ENCODE data around the gene TMEM131. TPM values are rescaled to one million over a fixed set of nuclear protein-coding genes. Genes with fewer than 3 reads are reported as not detected.

TMEM131 gene
- total and polyA plus RNA-seq, 2 experiments from 2014 or later, result 9.2 to 22.7 TPM

GRCh38 chr2:97731274-97732020 lies 264.3 kb downstream of the TMEM131 start:
- H3K36me3 Mint-ChIP-seq (ENCODE audit: low read depth), result no peaks in the 10 kb centered on the region; the same call in 2 of the 3 replicates
- no peaks in the 10 kb centered on the region for H3K9me2 ChIP-seq (ENCODE audit: insufficient read depth)
- peaks cover 5% of the 10 kb centered on the region; the same call in 1 of the 3 replicates for H3K9me3 Mint-ChIP-seq
- no peak overlapping the region for H3K27ac Mint-ChIP-seq
- no peaks in the 10 kb centered on the region for H4K20me1 ChIP-seq (replicated peaks; ENCODE audit: insufficient read depth)
- no peaks in the 10 kb centered on the region; the same call in 2 of the 3 replicates for H3K4me1 Mint-ChIP-seq
- no peak overlapping the region for H3K4me3 ChIP-seq
- no peak overlapping the region for H3K27ac ChIP-seq (ENCODE audit: low read depth)
- no peaks in the 10 kb centered on the region for H3K79me2 ChIP-seq (replicated peaks; ENCODE audit: insufficient read depth)
- H3K36me3 ChIP-seq (ENCODE audit: insufficient read depth), result no peaks in the 10 kb centered on the region
- no peak overlapping the region for H2AFZ ChIP-seq
- H3K27me3 ChIP-seq (ENCODE audit: insufficient read depth), result no peaks in the 10 kb centered on the region
- H3K4me3 Mint-ChIP-seq, result no peak overlapping the region
- no peak overlapping the region for H3K4me2 ChIP-seq
- H3K4me1 ChIP-seq (ENCODE audit: insufficient read depth), result no peaks in the 10 kb centered on the region
- ATAC-seq (no peak), DNase-seq (ENCODE audit: low spot score) (no peak)
- no peak for TF ChIP-seq CREB1 (CRISPR knock-in tag; IDR thresholded peaks at IDR 0.05; ENCODE audit: low read depth)
- TF ChIP-seq REST (IDR thresholded peaks at IDR 0.05; ENCODE audit: unreplicated experiment), result no peak
- no peak for TF ChIP-seq ZNF462 (CRISPR knock-in tag; IDR thresholded peaks at IDR 0.05)
- no peak for TF ChIP-seq NANOG (IDR thresholded peaks at IDR 0.05; ENCODE audit: borderline replicate concordance)
- no peak for TF ChIP-seq CTCF (conservative IDR thresholded peaks at IDR 0.05; ENCODE audit: low read depth in 2 of 2)
- no peak for TF ChIP-seq POLR2AphosphoS5 (IDR thresholded peaks at IDR 0.05; ENCODE audit: low read depth)
- no peak for TF ChIP-seq ETS1 (IDR thresholded peaks at IDR 0.05)
- TF ChIP-seq EZH2phosphoT487 (IDR thresholded peaks at IDR 0.05; ENCODE audit: unreplicated experiment), result no peak
- TF ChIP-seq ZNF114 (CRISPR knock-in tag; IDR thresholded peaks at IDR 0.05), result no peak
- no peak for TF ChIP-seq EZH2 (IDR thresholded peaks at IDR 0.05; ENCODE audit: low read depth, unreplicated experiment)
- TF ChIP-seq JUNB (IDR thresholded peaks at IDR 0.05; ENCODE audit: unreplicated experiment), result no peak
- TF ChIP-seq STAT1 (IDR thresholded peaks at IDR 0.05; ENCODE audit: unreplicated experiment), result no peak
- TF ChIP-seq ZNF331 (CRISPR knock-in tag; IDR thresholded peaks at IDR 0.05; ENCODE audit: low read depth), result no peak
- H3K27me3 Mint-ChIP-seq (ENCODE audit: insufficient read depth, low read depth, poor library complexity), result peaks cover 6% of the 10 kb centered on the region
- no peaks in the 10 kb centered on the region for H3F3A ChIP-seq (replicated peaks; ENCODE audit: low read depth)
